H1 (cell line): ENCODE measurements around the gene MAP4. TPM values are rescaled to one million over a fixed set of nuclear protein-coding genes. Genes with fewer than 3 reads are reported as not detected.

ENCODE experiments used
- CTCF ChIA-PET: fragments of 300-600 bp; sonication (Branson Sonifier 250); formaldehyde crosslinking; loops from one replicate; lab custom pipeline; 2021; ENCODE audit not compliant: partially characterized antibody; lab: Charles Lee
- POLR2A ChIA-PET: fragments of 300-600 bp; sonication (Branson Sonifier 250); formaldehyde crosslinking; loops from one replicate; lab custom pipeline; 2021; ENCODE audit warnings: inconsistent platforms; ENCODE audit not compliant: partially characterized antibody; lab: Charles Lee
- DNase-seq, 2 experiments: peaks; one replicate each; pipeline versions ENCODE4 v3.0.0 to v3.0.0-alpha.2; 2010 to 2022; ENCODE audit warnings: low spot score in 2 of 2, low read depth in 1 of 2, mixed read lengths in 1 of 2
- FAIRE-seq: peaks from 2 replicates; lab custom pipeline; 2011; peaks lifted over from hg19 to GRCh38; lab: Jason Lieb, UNC
- H2AFZ ChIP-seq: 2 replicates; pipeline ENCODE4 v1.8.1; 2012; ENCODE audit warnings: low read length, inconsistent platforms
- H2AK5ac ChIP-seq: 2 replicates; pipeline ENCODE4 v1.6.1; 2013; ENCODE audit warnings: low read depth, low read length
- H2BK120ac ChIP-seq: replicated peaks from 2 replicates; pipeline ENCODE3; 2013; ENCODE audit warnings: low read depth, low read length, inconsistent platforms
- H2BK12ac ChIP-seq: 2 replicates; pipeline ENCODE4 v1.6.1; 2013; ENCODE audit warnings: low read depth, low read length
- H2BK15ac ChIP-seq: 2 replicates; pipeline ENCODE4 v1.6.1; 2013; ENCODE audit warnings: low read length
- H2BK20ac ChIP-seq: 2 replicates; pipeline ENCODE4 v1.6.1; 2013; ENCODE audit warnings: low read length
- H2BK5ac ChIP-seq: 2 replicates; pipeline ENCODE4 v1.6.1; 2013; ENCODE audit warnings: low read depth, low read length
- H3K14ac ChIP-seq: 2 replicates; pipeline ENCODE4 v1.6.1; 2013; ENCODE audit warnings: inconsistent platforms; ENCODE audit not compliant: insufficient read length
- H3K18ac ChIP-seq: 2 replicates; pipeline ENCODE4 v1.6.1; 2013; ENCODE audit warnings: low read length; ENCODE audit errors: extremely low read depth
- H3K23ac ChIP-seq: 2 replicates; pipeline ENCODE4 v1.6.1; 2013; ENCODE audit warnings: inconsistent platforms; ENCODE audit not compliant: insufficient read length
- H3K23me2 ChIP-seq: 2 replicates; pipeline ENCODE4 v1.6.1; 2013; ENCODE audit warnings: low read depth, low read length
- H3K27ac ChIP-seq: 2 replicates; pipeline ENCODE4 v1.6.1; 2011; ENCODE audit warnings: low read depth, low read length, inconsistent platforms
- H3K27me3 ChIP-seq, 4 experiments: replicated peaks in 1 of 4; 1 replicate in 1 of 4; 2 replicates in 3 of 4; pipeline versions ENCODE4 v1.6.1 to v1.8.1; 2011 to 2013; ENCODE audit warnings: low read length in 3 of 4, mild to moderate bottlenecking in 3 of 4, inconsistent platforms in 2 of 4, mixed read lengths in 2 of 4, moderate library complexity in 1 of 4; ENCODE audit not compliant: control insufficient read depth in 3 of 4, insufficient read depth in 3 of 4; ENCODE audit errors: extremely low read depth in 1 of 4
- H3K36me3 ChIP-seq, 4 experiments: 2 replicates each; pipeline versions ENCODE4 v1.6.1 to v1.8.1; 2011 to 2013; ENCODE audit warnings: mild to moderate bottlenecking in 4 of 4, low read length in 3 of 4, moderate library complexity in 2 of 4, control low read depth in 1 of 4, inconsistent platforms in 1 of 4; ENCODE audit not compliant: insufficient read depth in 4 of 4, control insufficient read depth in 2 of 4
- H3K4ac ChIP-seq: replicated peaks from 2 replicates; pipeline ENCODE3; 2013; ENCODE audit warnings: low read length, low read depth, mixed read lengths, inconsistent platforms; ENCODE audit not compliant: insufficient read length
- H3K4me1 ChIP-seq, 4 experiments: replicated peaks in 1 of 4; 1 replicate in 1 of 4; 2 replicates in 3 of 4; pipeline versions ENCODE4 v1.6.1 to v1.8.1; 2011 to 2013; ENCODE audit warnings: low read length in 3 of 4, inconsistent platforms in 2 of 4, mixed read lengths in 1 of 4; ENCODE audit not compliant: insufficient read depth in 4 of 4, control insufficient read depth in 3 of 4
- H3K4me2 ChIP-seq, 2 experiments: 2 replicates each; pipeline versions ENCODE4 v1.6.1 to v1.8.1; 2011 to 2013; ENCODE audit warnings: low read depth in 2 of 2, low read length in 2 of 2, control low read depth in 1 of 2, inconsistent platforms in 1 of 2, mild to moderate bottlenecking in 1 of 2; ENCODE audit not compliant: insufficient read depth in 1 of 2
- H3K4me3 ChIP-seq, 4 experiments: fragments of 200-600, 300-600 bp in 1 of 4; sonication (generic), shearing (Covaris generic), sonication (Bioruptor Twin) in 1 of 4; 2 replicates each; pipeline versions ENCODE4 v1.5.1 to v1.8.1; 2011 to 2016; ENCODE audit warnings: low read length in 4 of 4, low read depth in 3 of 4, control low read depth in 2 of 4, inconsistent platforms in 2 of 4, mild to moderate bottlenecking in 2 of 4, mixed read lengths in 1 of 4, moderate library complexity in 1 of 4; ENCODE audit not compliant: insufficient read depth in 2 of 4; ENCODE audit errors: extremely low read depth in 1 of 4
- H3K56ac ChIP-seq: replicated peaks from 2 replicates; pipeline ENCODE3; 2013; ENCODE audit warnings: low read depth, mild to moderate bottlenecking, mixed read lengths, low read length, inconsistent platforms; ENCODE audit not compliant: insufficient read length
- H3K79me1 ChIP-seq: 2 replicates; pipeline ENCODE4 v1.6.1; 2013; ENCODE audit warnings: low read depth, low read length, control low read depth
- H3K79me2 ChIP-seq, 2 experiments: 2 replicates each; pipeline versions ENCODE4 v1.6.1 to v1.8.1; 2012 to 2013; ENCODE audit warnings: low read length in 2 of 2, mild to moderate bottlenecking in 2 of 2, inconsistent platforms in 1 of 2; ENCODE audit not compliant: insufficient read depth in 2 of 2, control insufficient read depth in 1 of 2
- H3K9ac ChIP-seq, 4 experiments: replicated peaks in 1 of 4; 1 replicate in 1 of 4; 2 replicates in 3 of 4; pipeline versions ENCODE4 v1.6.1 to v1.8.1; 2011 to 2013; ENCODE audit warnings: low read depth in 3 of 4, low read length in 3 of 4, control low read depth in 2 of 4, mild to moderate bottlenecking in 2 of 4, moderate library complexity in 2 of 4, inconsistent platforms in 1 of 4; ENCODE audit errors: extremely low read depth in 1 of 4
- H3K9me3 ChIP-seq, 2 experiments: 2 replicates each; pipeline versions ENCODE4 v1.6.1 to v1.8.1; 2012 to 2013; ENCODE audit warnings: mild to moderate bottlenecking in 2 of 2, moderate library complexity in 2 of 2, control low read depth in 1 of 2, inconsistent platforms in 1 of 2, low read depth in 1 of 2, low read length in 1 of 2, mixed read lengths in 1 of 2; ENCODE audit not compliant: insufficient read depth in 2 of 2
- H4K20me1 ChIP-seq, 2 experiments: replicated peaks in 1 of 2; 2 replicates each; pipeline versions ENCODE3 to v1.8.1; 2011 to 2013; ENCODE audit warnings: inconsistent platforms in 2 of 2, low read length in 2 of 2, mild to moderate bottlenecking in 1 of 2; ENCODE audit not compliant: insufficient read depth in 2 of 2, control insufficient read depth in 1 of 2
- H4K5ac ChIP-seq: 2 replicates; pipeline ENCODE4 v1.6.1; 2013; ENCODE audit warnings: low read length, low read depth, mixed read lengths, inconsistent platforms; ENCODE audit not compliant: insufficient read length
- H4K8ac ChIP-seq: 2 replicates; pipeline ENCODE4 v1.8.0; 2013; ENCODE audit warnings: mild to moderate bottlenecking, moderate library complexity, low read length, inconsistent platforms; ENCODE audit not compliant: insufficient read depth; ENCODE audit errors: extremely low read depth
- H4K91ac ChIP-seq: replicated peaks from 2 replicates; pipeline ENCODE3; 2013; ENCODE audit warnings: low read length, mixed read lengths, inconsistent platforms; ENCODE audit not compliant: insufficient read length
- CBX8 ChIP-seq: fragments of 300-800, 300-1000 bp; sonication (generic); IDR thresholded peaks from 2 replicates; pipeline ENCODE4 v1.7.1; 2016; ENCODE audit warnings: low read depth, low read length, borderline replicate concordance
- EGR1 ChIP-seq: IDR thresholded peaks from 2 replicates; pipeline ENCODE4 v1.6.1; 2011; ENCODE audit warnings: low read depth, low read length, borderline replicate concordance
- KDM1A ChIP-seq: fragments of 200-600, 300-600 bp; sonication (generic); IDR thresholded peaks from 2 replicates; pipeline ENCODE4 v1.7.1; 2016; ENCODE audit warnings: mild to moderate bottlenecking, low read length, borderline replicate concordance
- MAX ChIP-seq: IDR thresholded peaks from 2 replicates; pipeline ENCODE4 v1.6.1; 2012; ENCODE audit warnings: inconsistent platforms
- NRF1 ChIP-seq: IDR thresholded peaks from 2 replicates; pipeline ENCODE4 v1.6.1; 2011; ENCODE audit warnings: mild to moderate bottlenecking, low read depth, low read length, improper control_type of control experiment
- RAD21 ChIP-seq, 2 experiments: IDR thresholded peaks in 1 of 2; conservative IDR thresholded peaks in 1 of 2; 2 replicates each; pipeline ENCODE4 v1.6.1; 2011; ENCODE audit warnings: low read depth in 2 of 2, low read length in 2 of 2, improper control_type of control experiment in 1 of 2, inconsistent platforms in 1 of 2, mild to moderate bottlenecking in 1 of 2, moderate library complexity in 1 of 2
- RFX5 ChIP-seq: IDR thresholded peaks from 2 replicates; pipeline ENCODE4 v1.6.1; 2011; ENCODE audit warnings: low read depth, low read length, improper control_type of control experiment, borderline replicate concordance
- RXRA ChIP-seq: IDR thresholded peaks from 2 replicates; pipeline ENCODE4 v1.6.1; 2011; ENCODE audit warnings: low read depth, mild to moderate bottlenecking, low read length, moderate library complexity; ENCODE audit not compliant: insufficient read depth
- SIX5 ChIP-seq: IDR thresholded peaks from 2 replicates; pipeline ENCODE4 v1.6.1; 2011; ENCODE audit warnings: mild to moderate bottlenecking, low read depth, low read length
- SP1 ChIP-seq: IDR thresholded peaks from 2 replicates; pipeline ENCODE4 v1.6.1; 2011; ENCODE audit warnings: low read depth, low read length
- SP4 ChIP-seq: IDR thresholded peaks from 2 replicates; pipeline ENCODE4 v1.6.1; 2012; ENCODE audit warnings: low read length, inconsistent platforms
- WGBS, 2 experiments: shearing (Covaris generic) in 1 of 2; methylation state at CpG; one replicate each; pipeline versions ENCODE4 v1.1.6 to v1.1.7; 2013 to 2015; ENCODE audit warnings: low lambda C conversion rate in 2 of 2, mixed read lengths in 2 of 2, inconsistent platforms in 1 of 2, low coverage in 1 of 2, missing lambda C conversion rate in 1 of 2; ENCODE audit not compliant: insufficient replicate concordance in 2 of 2, insufficient coverage in 1 of 2, insufficient read length in 1 of 2; ENCODE audit errors: extremely low coverage in 1 of 2, missing lambda C conversion rate in 1 of 2; 5-methylcytosine and 5-hydroxymethylcytosine counted together
- polyA plus RNA-seq, 7 experiments: library from polyadenylated mRNA; depleted of rRNA in 3 of 7; stranded (reverse) in 5 of 7; unstranded in 2 of 7; fragments of >200 nt in 5 of 7; fragments of 200-250 nt in 2 of 7; gene quantifications; 1 replicate in 5 of 7; 2 replicates in 1 of 7; 4 replicates in 1 of 7; pipeline versions ENCODE4 v1.2.1 to v1.2.3, GENCODE V29; 2011 to 2013; ENCODE audit warnings: missing spikeins in 2 of 7, mixed read lengths in 2 of 7
- total RNA-seq: library from RNA; stranded (reverse); fragmentation: NEBNext Ultra II Directional; extraction: Animal tissue kit (Norgen Biotek cat#: 25700); gene quantifications from 2 replicates; pipeline ENCODE4 v1.2.1, GENCODE V29; 2021

Gene MAP4
- total and polyA plus RNA-seq, 2 of the 8 experiments (the other 6 are each of a cell fraction or from before 2014, with no cell fraction given), result 67.0 to 179 TPM

- Histone ChIP-seq H3K4ac (no peak overlapping the region), H3K4me1 (no peaks in the 10 kb centered on the region)
- 100% methylated on average over 2 of the region's 2 CpGs; no CpG with 5 or more reads in 1 of the 2 experiments for WGBS, 2 experiments
Measured at GRCh38 chr3:48057521-48057920, 41.3 kb upstream of the MAP4 start.

More at GRCh38 chr3:48057521-48057920, 41.3 kb upstream of the MAP4 start:
- Histone ChIP-seq H3K4me3 (no peak overlapping the region), H2BK5ac (no peak overlapping the region), H3K23me2 (no peaks in the 10 kb centered on the region), H3K27ac (no peak overlapping the region), H4K91ac (no peak overlapping the region), H2BK20ac (no peak overlapping the region), H3K27me3 (no peaks in the 10 kb centered on the region), H2AK5ac (no peak overlapping the region), H2BK12ac (no peak overlapping the region), H3K79me1 (no peaks in the 10 kb centered on the region), H3K56ac (no peak overlapping the region), H3K9me3 (peaks cover 0 to 15% of the 10 kb centered on the region in 2 experiments; a peak in 3 of 4 replicates), H2BK15ac (no peak overlapping the region), H3K79me2 (peaks cover 0 to 44% of the 10 kb centered on the region in 2 experiments; a peak in 2 of 4 replicates), H3K14ac (no peak overlapping the region), H2BK120ac (no peak overlapping the region), H3K18ac (no peak overlapping the region), H4K8ac (no peak overlapping the region), H4K20me1 (no peaks in the 10 kb centered on the region), H3K4me2 (no peak overlapping the region), H3K9ac (no peak overlapping the region), H2AFZ (no peak overlapping the region), H3K23ac (no peak overlapping the region), H3K36me3 (peaks cover 0 to 4% (median 0%) of the 10 kb centered on the region in 4 experiments; a peak in 2 of 8 replicates), H4K5ac (no peak overlapping the region)
- ChIA-PET POLR2A (no interaction called here), CTCF (no interaction called here)
- FAIRE-seq (no peak), DNase-seq (no peak)
- TF ChIP-seq RXRA (no peak), RFX5 (no peak), EGR1 (no peak), SP4 (no peak), NRF1 (no peak), KDM1A (no peak), MAX (no peak), SP1 (no peak), RAD21 (IDR thresholded peaks at IDR 0.05 in 1 of 2, conservative IDR thresholded peaks at IDR 0.05 in 1 of 2; ENCODE audit: low read depth in 2 of 2, low read length in 2 of 2) (no peak), CBX8 (no peak), SIX5 (no peak)
